Calu3 (cell line): Measurements from ENCODE around the gene USH2A. TPM values are rescaled to one million over a fixed set of nuclear protein-coding genes. Genes with fewer than 3 reads are reported as not detected.

ENCODE experiments used
- BruUV-seq: library from RNA; stranded (reverse); fragments of 400-500 nt; replicated peaks from 2 replicates; lab custom pipeline; 2021; lab: Mats Ljungman, UMichigan
- CTCF ChIA-PET: fragments of 300-600 bp; sonication (Branson Sonifier 250); formaldehyde crosslinking; loops from one replicate; lab custom pipeline; 2022; ENCODE audit warnings: antibody characterized with exemption; lab: Charles Lee
- DNase-seq: peaks from one replicate; pipeline ENCODE4 v3.0.0; 2022
- H3K27ac Mint-ChIP-seq: one replicate; pipeline ENCODE4 v1.8.0; 2022; ENCODE audit warnings: mixed read lengths; ENCODE audit not compliant: unreplicated experiment
- H3K27me3 Mint-ChIP-seq: one replicate; pipeline ENCODE4 v1.8.0; 2022; ENCODE audit warnings: mixed read lengths; ENCODE audit not compliant: unreplicated experiment
- H3K36me3 Mint-ChIP-seq: one replicate; pipeline ENCODE4 v1.8.0; 2022; ENCODE audit warnings: mild to moderate bottlenecking, moderate library complexity, mixed read lengths; ENCODE audit not compliant: insufficient read depth, unreplicated experiment
- H3K4me1 Mint-ChIP-seq: one replicate; pipeline ENCODE4 v1.8.0; 2022; ENCODE audit warnings: mild to moderate bottlenecking, low read depth, mixed read lengths; ENCODE audit not compliant: unreplicated experiment
- H3K4me3 Mint-ChIP-seq: one replicate; pipeline ENCODE4 v1.8.0; 2022; ENCODE audit warnings: mild to moderate bottlenecking, low read depth, moderate library complexity, mixed read lengths; ENCODE audit not compliant: unreplicated experiment
- H3K9me3 Mint-ChIP-seq: one replicate; pipeline ENCODE4 v1.8.0; 2022; ENCODE audit warnings: low read depth, mixed read lengths; ENCODE audit not compliant: unreplicated experiment
- intact Hi-C: fragments of 100-400 bp; cut with micrococcal nuclease; formaldehyde crosslinking; loops from one replicate; pipeline ENCODE4 v1.10.0; 2022; ENCODE audit not compliant: unreplicated experiment
- total RNA-seq: library from RNA; stranded (reverse); gene quantifications from 2 replicates; pipeline ENCODE4 v1.2.3, GENCODE V29; 2022
- TF ChIP-seq, protein P1 (sequence below): fragments of 200-600 bp; IDR thresholded peaks from one replicate; pipeline ENCODE4 v1.8.0; 2022; ENCODE audit warnings: antibody characterized with exemption; ENCODE audit not compliant: unreplicated experiment

USH2A gene
- total RNA-seq, 1 experiment from 2014 or later = not detected

- Mint-ChIP-seq H3K36me3 (no peaks in the 10 kb centered on the region), H3K9me3 (no peaks in the 10 kb centered on the region), H3K4me1 (no peaks in the 10 kb centered on the region), H3K27ac (no peak overlapping the region), H3K27me3 (no peaks in the 10 kb centered on the region), H3K4me3 (no peak overlapping the region)
- BruUV-seq = no TSS peak
- DNase-seq = no peak
- CTCF ChIA-PET = interaction anchor here (0.7 to 1.1 kb wide), 2 partner anchors 9 to 25 kb away, joined by 3 read pairs; no protein-coding TSS in a partner anchor
- intact Hi-C loops = no loop called here
- TF ChIP-seq, protein P1, sequence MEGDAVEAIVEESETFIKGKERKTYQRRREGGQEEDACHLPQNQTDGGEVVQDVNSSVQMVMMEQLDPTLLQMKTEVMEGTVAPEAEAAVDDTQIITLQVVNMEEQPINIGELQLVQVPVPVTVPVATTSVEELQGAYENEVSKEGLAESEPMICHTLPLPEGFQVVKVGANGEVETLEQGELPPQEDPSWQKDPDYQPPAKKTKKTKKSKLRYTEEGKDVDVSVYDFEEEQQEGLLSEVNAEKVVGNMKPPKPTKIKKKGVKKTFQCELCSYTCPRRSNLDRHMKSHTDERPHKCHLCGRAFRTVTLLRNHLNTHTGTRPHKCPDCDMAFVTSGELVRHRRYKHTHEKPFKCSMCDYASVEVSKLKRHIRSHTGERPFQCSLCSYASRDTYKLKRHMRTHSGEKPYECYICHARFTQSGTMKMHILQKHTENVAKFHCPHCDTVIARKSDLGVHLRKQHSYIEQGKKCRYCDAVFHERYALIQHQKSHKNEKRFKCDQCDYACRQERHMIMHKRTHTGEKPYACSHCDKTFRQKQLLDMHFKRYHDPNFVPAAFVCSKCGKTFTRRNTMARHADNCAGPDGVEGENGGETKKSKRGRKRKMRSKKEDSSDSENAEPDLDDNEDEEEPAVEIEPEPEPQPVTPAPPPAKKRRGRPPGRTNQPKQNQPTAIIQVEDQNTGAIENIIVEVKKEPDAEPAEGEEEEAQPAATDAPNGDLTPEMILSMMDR = no peak
Measured at GRCh38 chr1:216090556-216090955, 332.7 kb downstream of the USH2A start.

- CTCF ChIA-PET = no interaction called here
- H3K36me3 Mint-ChIP-seq = no peaks in the 10 kb centered on the region
Measured at GRCh38 chr1:216086678-216087077, 336.6 kb downstream of the USH2A start.

DNA sequence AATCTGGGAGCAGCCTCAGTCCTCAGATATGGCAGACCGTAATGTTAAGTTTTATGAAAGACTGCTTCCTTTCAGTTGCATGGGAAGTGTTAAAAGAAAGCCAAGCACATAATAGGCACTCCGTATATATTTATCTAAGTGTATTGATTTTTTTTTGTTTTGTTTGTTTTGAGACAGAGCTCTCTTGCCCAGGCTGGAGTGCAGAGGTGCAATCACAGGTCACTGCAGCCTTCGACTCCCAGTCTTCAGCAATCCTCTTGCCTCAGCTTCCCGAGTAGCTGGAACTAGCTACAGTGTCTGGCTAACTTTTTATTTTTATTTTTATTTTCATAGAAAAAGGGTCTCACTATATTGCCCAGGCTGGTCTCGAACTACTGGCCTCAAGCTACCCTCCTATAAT, 341.8 kb downstream of the USH2A start:
- peak overlapping the region; percentile 1 for H3K27ac Mint-ChIP-seq
- no TSS peak for BruUV-seq
- intact Hi-C loops = no loop called here

More at GRCh38 chr1:216086678-216087077, 336.6 kb downstream of the USH2A start:
- H3K27ac Mint-ChIP-seq = no peak overlapping the region
- no peaks in the 10 kb centered on the region for H3K9me3 Mint-ChIP-seq
- H3K27me3 Mint-ChIP-seq = no peaks in the 10 kb centered on the region
- TF ChIP-seq, protein P1 = no peak
- no TSS peak for BruUV-seq
- intact Hi-C loops = no loop called here
- H3K4me3 Mint-ChIP-seq = no peak overlapping the region
- H3K4me1 Mint-ChIP-seq = no peaks in the 10 kb centered on the region
- DNase-seq = no peak

DNA sequence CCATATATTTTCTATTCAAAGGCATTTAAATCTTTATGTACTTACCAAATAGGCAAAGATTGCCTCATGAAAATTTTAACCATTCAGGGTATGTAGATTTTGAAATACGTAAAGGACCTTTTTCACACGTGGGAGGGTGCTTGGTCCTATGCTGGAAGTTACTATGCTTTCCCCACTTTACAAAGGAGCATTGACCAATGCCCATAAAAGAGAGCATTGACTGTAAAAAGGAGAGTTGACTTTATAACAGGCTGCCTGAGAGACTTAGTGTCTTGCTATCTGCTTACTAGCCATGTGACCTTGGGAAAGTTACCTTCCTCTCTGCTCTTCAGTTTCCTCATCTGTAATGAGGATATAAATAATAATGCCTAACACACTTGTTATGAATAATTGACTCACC, 346.5 kb downstream of the USH2A start:
- DNase-seq = no peak
- H3K9me3 Mint-ChIP-seq = no peaks in the 10 kb centered on the region
- CTCF ChIA-PET = no interaction called here
- no peak overlapping the region for H3K27ac Mint-ChIP-seq
- no peaks in the 10 kb centered on the region for H3K27me3 Mint-ChIP-seq
- H3K36me3 Mint-ChIP-seq = no peaks in the 10 kb centered on the region
- TF ChIP-seq, protein P1 = no peak
- BruUV-seq = no TSS peak
- intact Hi-C loops = no loop called here
- peaks cover 18% of the 10 kb centered on the region for H3K4me1 Mint-ChIP-seq
- H3K4me3 Mint-ChIP-seq = no peak overlapping the region

More for the DNA sequence above, 341.8 kb downstream of the USH2A start:
- H3K4me3 Mint-ChIP-seq = no peak overlapping the region
- TF ChIP-seq, protein P1 = no peak
- CTCF ChIA-PET = interaction anchor here (1.2 to 1.4 kb wide), 2 partner anchors 140 to 657 kb away, joined by 4 read pairs; no protein-coding TSS in a partner anchor
- no peaks in the 10 kb centered on the region for H3K27me3 Mint-ChIP-seq
- peaks cover 18% of the 10 kb centered on the region for H3K4me1 Mint-ChIP-seq
- DNase-seq = peak; percentile 11
- H3K36me3 Mint-ChIP-seq = no peaks in the 10 kb centered on the region
- H3K9me3 Mint-ChIP-seq = no peaks in the 10 kb centered on the region
